Prostate gland (tissue), 2 donors: ENCODE results near the gene FCHO1. TPM values are rescaled to one million over a fixed set of nuclear protein-coding genes. Genes with fewer than 3 reads are reported as not detected.
"Not testable (repeated sequence)": the region's sequence is repeated elsewhere in the genome, so short reads cannot be mapped to it uniquely, and the experiment has no call there.

Experiments used
- DNase-seq: peaks from one replicate; pipeline ENCODE4 v3.0.0-alpha.2; 2019; ENCODE audit warnings: low spot score
- H3K27ac ChIP-seq, 2 donors: fragments of 200-600 bp; sonication (generic); 2 replicates each; pipeline ENCODE4 v1.5.1; 2017 to 2019
- H3K27me3 ChIP-seq: fragments of 200-600 bp; sonication (generic); replicated peaks from 2 replicates; pipeline ENCODE4 v1.5.1; 2019; ENCODE audit not compliant: insufficient read depth
- H3K36me3 ChIP-seq, 2 donors: fragments of 200-600 bp; sonication (generic); 1 replicate in 1 of 2; 2 replicates in 1 of 2; pipeline versions ENCODE4 v1.5.1 to v1.8.1; 2017 to 2019
- H3K4me1 ChIP-seq: fragments of 200-600 bp; sonication (generic); replicated peaks from 2 replicates; pipeline ENCODE4 v1.5.1; 2019
- H3K4me3 ChIP-seq, 2 donors: fragments of 200-600 bp; sonication (generic); 2 replicates each; pipeline ENCODE4 v1.5.1; 2017 to 2019
- H3K9me3 ChIP-seq: fragments of 200-600 bp; sonication (generic); 2 replicates; pipeline ENCODE4 v1.5.1; 2017
- CTCF ChIP-seq, 4 experiments: fragments of 200-600 bp in 2 of 4; fragments of 450-650 bp in 2 of 4; sonication (generic) in 2 of 4; IDR thresholded peaks; 1 replicate in 3 of 4; 2 replicates in 1 of 4; pipeline ENCODE4 v1.5.1; 2016 to 2019; ENCODE audit warnings: antibody characterized with exemption in 4 of 4, mild to moderate bottlenecking in 2 of 4, moderate library complexity in 2 of 4
- POLR2A ChIP-seq: fragments of 450-650 bp; IDR thresholded peaks from one replicate; pipeline ENCODE4 v1.6.1; 2016; ENCODE audit warnings: antibody characterized with exemption, mild to moderate bottlenecking
- POLR2AphosphoS5 ChIP-seq: sonication (generic); formaldehyde crosslinking; IDR thresholded peaks from one replicate; pipeline ENCODE4 v1.6.1; 2017; ENCODE audit warnings: antibody characterized with exemption
- WGBS: methylation state at CpG from one replicate; pipeline ENCODE4 v1.1.5; 2018; 5-methylcytosine and 5-hydroxymethylcytosine counted together
- intact Hi-C: fragments of 100-400 bp; cut with DNase I; formaldehyde crosslinking; loops from one replicate; pipeline ENCODE4 v1.14.2; 2022
- total RNA-seq, 2 donors: library from RNA; depleted of rRNA; stranded (reverse); fragments of >200 nt; gene quantifications; one replicate each; pipeline ENCODE4 v1.1.0, GENCODE V29; 2016

Gene FCHO1
- total RNA-seq, 2 donors from 2014 or later: 1.3 to 10.7 TPM

DNA sequence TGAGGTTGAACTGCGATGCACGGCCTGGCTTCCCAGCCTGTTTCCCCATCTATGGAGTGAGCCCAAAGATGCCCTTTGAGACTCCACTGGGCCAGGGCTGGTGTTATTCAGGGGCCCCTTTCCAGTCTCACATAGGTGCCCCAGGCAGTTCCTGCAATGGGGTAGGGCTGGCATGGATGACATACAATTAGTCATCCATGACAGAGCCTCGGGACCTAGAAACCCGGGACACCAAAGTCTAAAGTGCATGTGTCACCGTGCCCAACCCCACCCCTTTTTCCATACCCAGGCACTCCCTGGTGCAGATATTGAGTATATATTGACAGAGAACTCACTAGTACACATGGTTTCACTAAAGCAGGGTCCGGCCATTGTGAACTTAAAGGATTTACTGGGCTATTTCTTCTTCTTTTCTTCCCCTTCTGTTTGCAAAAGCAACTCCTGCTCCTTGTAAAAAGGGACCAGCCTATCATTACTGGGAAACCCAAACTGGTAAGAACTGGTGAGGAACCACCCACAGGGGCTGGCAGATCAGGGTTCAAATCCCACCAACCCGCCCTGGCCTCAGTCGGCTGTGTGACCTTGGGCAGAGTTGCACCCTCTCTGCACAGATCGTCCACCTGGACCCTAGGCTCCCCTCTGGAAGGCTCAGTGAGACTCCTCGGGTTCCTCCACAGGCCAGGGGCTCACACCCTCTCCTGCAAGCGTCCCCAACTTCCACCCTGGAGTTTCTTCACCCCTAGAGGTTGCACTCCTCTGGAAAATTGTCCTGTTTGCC, 46.3 kb downstream of the FCHO1 start:
- Histone ChIP-seq H3K4me3 (no peak overlapping the region), H3K27ac (peak overlapping the region in 1 of 2 donors; percentile 65), H3K27me3 (no peaks in the 10 kb centered on the region), H3K36me3 (no peaks in the 10 kb centered on the region), H3K9me3 (no peaks in the 10 kb centered on the region), H3K4me1 (no peaks in the 10 kb centered on the region)
- no peak for TF ChIP-seq CTCF (IDR thresholded peaks at IDR 0.05)
- no peak for TF ChIP-seq POLR2A
- peak; percentile 59 for TF ChIP-seq POLR2AphosphoS5
- WGBS: 51% methylated on average over 11 of the region's 11 CpGs
- peak; percentile 47 for DNase-seq
- intact Hi-C loops: no loop called here

GRCh38 chr19:17798599-17798998, 47.3 kb downstream of the FCHO1 start:
- DNase-seq, H3K9me3 ChIP-seq, H3K36me3 ChIP-seq, H3K27ac ChIP-seq, intact Hi-C loops, H3K27me3 ChIP-seq, H3K4me3 ChIP-seq, H3K4me1 ChIP-seq: not testable (repeated sequence)
- WGBS: 91% methylated on average over 3 of the region's 3 CpGs

DNA sequence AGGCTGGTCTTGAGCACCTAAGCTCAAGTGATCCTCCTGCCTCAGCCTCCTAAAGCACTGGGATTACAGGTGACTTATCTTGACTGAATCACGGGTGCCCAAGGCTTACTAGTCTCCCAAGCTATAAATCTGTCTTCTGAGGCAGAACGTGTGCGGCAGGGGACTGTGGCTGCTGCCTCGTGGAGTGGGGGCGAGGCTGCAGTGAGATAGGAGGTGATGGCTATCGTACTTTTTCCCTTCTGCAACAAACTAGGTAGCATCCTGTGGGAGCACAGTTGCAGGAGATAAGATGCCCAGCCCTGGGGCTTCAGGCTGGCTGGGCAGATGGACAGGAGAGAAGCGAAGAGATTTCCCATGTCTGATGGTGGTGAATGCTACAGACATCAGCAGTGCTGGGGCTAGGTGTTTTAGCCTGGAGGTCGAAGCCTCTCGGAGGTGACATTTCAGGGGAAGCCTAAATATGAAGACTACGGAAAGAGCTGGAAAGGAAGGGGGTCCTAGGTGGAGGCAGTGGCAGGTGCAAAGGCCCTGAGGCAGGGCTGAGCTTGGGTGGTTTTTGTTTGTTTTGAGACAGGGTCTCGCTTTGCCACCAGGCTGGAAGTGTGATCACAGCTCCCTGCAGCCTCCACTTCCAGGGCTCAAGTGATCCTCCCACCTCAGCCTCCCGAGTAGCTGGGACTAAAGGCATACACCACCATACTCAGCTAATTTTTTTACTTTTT, 51.0 kb downstream of the FCHO1 start:
- intact Hi-C loops: no loop called here
- Histone ChIP-seq H3K4me3 (no peak overlapping the region), H3K27me3 (no peaks in the 10 kb centered on the region), H3K27ac (no peak overlapping the region), H3K4me1 (no peaks in the 10 kb centered on the region), H3K36me3 (no peaks in the 10 kb centered on the region), H3K9me3 (no peaks in the 10 kb centered on the region)
- no peak for DNase-seq
- WGBS: 56% methylated on average over 12 of the region's 12 CpGs
- no peak for TF ChIP-seq POLR2AphosphoS5
- no peak for TF ChIP-seq CTCF (IDR thresholded peaks at IDR 0.05)
- no peak for TF ChIP-seq POLR2A

DNA sequence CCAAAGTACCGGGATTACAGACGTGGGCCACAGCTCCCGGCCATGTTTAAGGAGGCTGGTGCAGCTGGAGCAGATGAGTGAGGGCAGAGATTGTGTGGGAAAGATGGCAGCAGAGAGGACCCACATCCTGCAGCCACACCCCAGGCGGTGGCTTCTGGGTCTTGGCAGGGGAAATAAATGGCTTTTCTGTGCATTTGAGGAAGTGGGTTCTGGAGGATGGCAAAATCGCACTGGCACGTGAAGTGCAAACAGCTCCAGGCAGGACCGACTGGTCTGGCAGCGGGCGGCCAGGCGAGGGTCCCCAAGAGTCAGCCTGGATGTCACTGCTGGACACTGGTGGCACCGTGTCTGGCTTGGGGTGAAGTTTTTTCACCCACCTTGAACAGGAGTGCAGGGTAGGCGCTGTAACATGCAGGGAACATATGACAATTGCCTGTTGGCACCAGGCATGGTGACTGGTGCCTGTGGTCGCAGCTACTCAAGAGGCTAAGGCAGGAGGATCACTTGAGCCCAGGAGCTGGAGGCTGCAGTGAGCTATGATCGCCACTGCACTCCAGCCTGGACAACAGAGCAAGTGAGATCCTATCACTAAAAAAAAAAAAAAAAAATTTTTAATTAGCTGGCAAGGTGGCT, 52.1 kb downstream of the FCHO1 start:
- intact Hi-C loops: no loop called here
- Histone ChIP-seq H3K4me3 (no peak overlapping the region), H3K36me3 (no peaks in the 10 kb centered on the region), H3K27ac (no peak overlapping the region), H3K9me3 (no peaks in the 10 kb centered on the region), H3K27me3 (no peaks in the 10 kb centered on the region), H3K4me1 (no peaks in the 10 kb centered on the region)
- no peak for TF ChIP-seq POLR2A
- no peak for TF ChIP-seq CTCF (IDR thresholded peaks at IDR 0.05)
- no peak for TF ChIP-seq POLR2AphosphoS5
- 47% methylated on average over 14 of the region's 14 CpGs for WGBS
- DNase-seq: no peak

DNA sequence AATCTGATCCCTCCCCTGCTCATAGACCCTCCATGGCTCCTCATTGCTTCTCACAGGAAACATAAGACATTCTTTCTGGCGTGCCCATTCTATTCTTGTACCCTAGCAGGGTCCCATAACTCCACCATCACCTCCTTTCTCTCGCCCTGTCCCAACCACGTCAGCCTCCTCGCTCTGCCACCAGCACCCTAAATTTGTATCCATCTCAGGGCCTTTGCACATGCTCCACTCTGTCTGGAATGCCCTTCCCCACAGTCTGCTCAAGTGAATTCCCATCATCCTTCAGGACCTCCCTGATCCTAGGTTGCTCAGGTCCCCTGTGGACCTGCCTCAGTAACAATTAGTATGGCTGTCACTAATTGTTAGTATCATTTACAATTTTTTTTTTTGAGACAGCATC, 54.1 kb downstream of the FCHO1 start:
- Histone ChIP-seq H3K4me3 (no peak overlapping the region), H3K36me3 (no peaks in the 10 kb centered on the region), H3K4me1 (no peaks in the 10 kb centered on the region), H3K27me3 (no peaks in the 10 kb centered on the region), H3K9me3 (no peaks in the 10 kb centered on the region), H3K27ac (no peak overlapping the region)
- no peak for TF ChIP-seq POLR2AphosphoS5
- no peak for TF ChIP-seq POLR2A
- TF ChIP-seq CTCF (IDR thresholded peaks at IDR 0.05): no peak
- WGBS: 90% methylated on average over 4 of the region's 4 CpGs
- DNase-seq: no peak
- intact Hi-C loops: no loop called here
